Heart left ventricle (tissue), 16 donors: ENCODE results near the gene CHID1. TPM values are rescaled to one million over a fixed set of nuclear protein-coding genes. Genes with fewer than 3 reads are reported as not detected.

Experiments
- ATAC-seq, 4 donors: fragments of 200-7000 bp; cut with Tn5 transposase; one replicate each; pipeline ENCODE4 v1.9.1; 2020 to 2022; ENCODE audit warnings: moderate library complexity in 4 of 4, mild to moderate bottlenecking in 3 of 4, moderate number of reproducible peaks in 1 of 4
- DNase-seq, 5 donors: peaks; one replicate each; pipeline ENCODE4 v3.0.0-alpha.2; 2020
- H3K27ac ChIP-seq, 12 donors: fragments of 200-600 bp; sonication (generic) in 4 of 12; one replicate each; pipeline versions ENCODE4 v1.5.0 to v1.8.0; 2016 to 2022; ENCODE audit warnings: mild to moderate bottlenecking in 2 of 12
- H3K27me3 ChIP-seq, 9 donors: fragments of 200-600 bp; sonication (generic) in 2 of 9; one replicate each; pipeline versions ENCODE4 v1.5.1 to v1.8.0; 2016 to 2022; ENCODE audit warnings: mild to moderate bottlenecking in 3 of 9
- H3K36me3 ChIP-seq, 9 donors: fragments of 200-600 bp; sonication (generic) in 2 of 9; one replicate each; pipeline versions ENCODE4 v1.5.0 to v1.8.0; 2018 to 2022; ENCODE audit warnings: mild to moderate bottlenecking in 2 of 9
- H3K4me1 ChIP-seq, 12 donors: fragments of 200-600 bp; sonication (generic) in 4 of 12; one replicate each; pipeline versions ENCODE4 v1.5.0 to v1.8.0; 2016 to 2022; ENCODE audit warnings: mild to moderate bottlenecking in 3 of 12
- H3K4me3 ChIP-seq, 12 donors: fragments of 200-600 bp; sonication (generic) in 4 of 12; one replicate each; pipeline versions ENCODE4 v1.5.0 to v1.8.0; 2017 to 2022; ENCODE audit warnings: mild to moderate bottlenecking in 9 of 12, moderate library complexity in 4 of 12
- H3K9me3 ChIP-seq, 12 donors: fragments of 200-600 bp; sonication (generic) in 4 of 12; one replicate each; pipeline versions ENCODE4 v1.5.0 to v1.8.0; 2016 to 2022; ENCODE audit warnings: mild to moderate bottlenecking in 1 of 12
- CTCF ChIP-seq, 12 donors: fragments of 200-600 bp; sonication (generic) in 4 of 12; IDR thresholded peaks; one replicate each; pipeline versions ENCODE4 v1.5.0 to v1.8.0; 2018 to 2022; ENCODE audit warnings: antibody characterized with exemption in 12 of 12, mild to moderate bottlenecking in 5 of 12
- POLR2A ChIP-seq, 2 donors: fragments of 450-650 bp; IDR thresholded peaks; one replicate each; pipeline ENCODE4 v1.6.1; 2017; ENCODE audit warnings: antibody characterized with exemption in 2 of 2, mild to moderate bottlenecking in 2 of 2, moderate library complexity in 2 of 2
- WGBS, 4 donors: extraction: QIAGEN DNeasy Blood & Tissue Kit in 2 of 4; methylation state at CpG; one replicate each; pipeline versions ENCODE4 v1.1.5 to v1.1.7; 2013 to 2018; 5-methylcytosine and 5-hydroxymethylcytosine counted together
- intact Hi-C, 10 donors: fragments of 100-400 bp; cut with DNase I; formaldehyde crosslinking; loops; one replicate each; pipeline versions ENCODE4 v1.11.1 to v1.14.2; 2022
- polyA plus RNA-seq, 2 donors: library from polyadenylated mRNA; stranded (reverse); fragments of 200-250 nt; gene quantifications; one replicate each; pipeline ENCODE4 v1.2.3, GENCODE V29; 2013
- total RNA-seq, 9 donors: library from RNA; depleted of rRNA in 2 of 9; stranded (reverse); fragments of >200 nt in 2 of 9; fragmentation: NEBNext Ultra II Directional in 3 of 9; extraction: Animal tissue kit (Norgen Biotek cat#: 25700) in 3 of 9; gene quantifications; one replicate each; pipeline versions ENCODE4 v1.1.0 to v1.2.4, GENCODE V29; 2016 to 2023
- donor health status: ischemic (EF 13 %, LVEDD 7.1; RV severe dilation, severe dysfunction).
- donor health status: healthy with polysubstance abuse.
- donor health status: DM: no; HTN: yes; CAD: no.
- donor health status: DM: no; HTN: no; CAD: no.
- donor health status: ischemic (EF 25% LVEDD 6.9; RV normal size, moderate dysfunction).
- donor health status: ischemic (EF 25% LVEDD 5.7; RV mildly dilated, moderate dysfunction).
- donor health status: healthy.
- donor health status: DM: yes; HTN: yes; CAD: no.
- donor health status: ischemic (EF 35%, LVEDD 5.7; RV mildly dilated, moderate dysfunction).
- donor health status: nonischemic (EF 11% LVEDD 7.7; RV severe dilation, severe dysfunction).
- donor health status: DM: yes; HTN: yes; CAD: no.
- donor health status: PGD.
- donor health status: ischemic (EF 29% LVEDD 5.4; RV normal size, mild dysfunction).
- donor health status: nonischemic (EF 23%, LVEDD 6.1; RV moderate dilation, normal function).

The CHID1 gene
- total and polyA plus RNA-seq, 11 donors = 30.8 to 87.7 (median 55.3) TPM

GRCh38 chr11:940496-941135 is 30.0 kb upstream of the CHID1 start:
- H3K9me3 ChIP-seq = no peaks in the 10 kb centered on the region
- intact Hi-C loops = loop anchor here in 1 of 10 donors (1.0 kb wide), 1 partner anchor 10 kb away; no protein-coding TSS in a partner anchor
- H3K4me3 ChIP-seq = no peak overlapping the region
- ATAC-seq = peak in 3 of 4 donors; percentile 30 to 56 (median 42)
- DNase-seq = peak in 1 of 5 donors; percentile 50
- H3K27me3 ChIP-seq = no peaks in the 10 kb centered on the region
- H3K4me1 ChIP-seq = peaks cover 0 to 66% (median 22%) of the 10 kb centered on the region in 12 donors
- H3K36me3 ChIP-seq = peaks cover 0 to 18% (median 8%) of the 10 kb centered on the region in 9 donors
- H3K27ac ChIP-seq = peak overlapping the region in 2 of 12 donors; percentile 5 to 9
- no peak for TF ChIP-seq POLR2A (IDR thresholded peaks at IDR 0.05)
- TF ChIP-seq CTCF (IDR thresholded peaks at IDR 0.05) = no peak
- 61 to 72% (median 63%) methylated on average over 10 to 11 of the region's 11 CpGs for WGBS, 4 donors

- peak in 1 of 5 donors; percentile 16 for DNase-seq
- Histone ChIP-seq H3K27ac (no peak overlapping the region), H3K9me3 (no peaks in the 10 kb centered on the region), H3K27me3 (no peaks in the 10 kb centered on the region), H3K4me1 (peaks cover 6 to 80% (median 33%) of the 10 kb centered on the region in 12 donors), H3K4me3 (no peak overlapping the region), H3K36me3 (peaks cover 0 to 5% (median 2%) of the 10 kb centered on the region in 9 donors)
- intact Hi-C loops = no loop called here
- 75 to 87% (median 82%) methylated on average over 10 of the region's 10 CpGs for WGBS, 4 donors
- TF ChIP-seq POLR2A (IDR thresholded peaks at IDR 0.05) = no peak
- no peak for ATAC-seq
Observed at GRCh38 chr11:937841-938261, 27.2 kb upstream of the CHID1 start.

- H3K27ac ChIP-seq = no peak overlapping the region
- no peaks in the 10 kb centered on the region for H3K9me3 ChIP-seq
- DNase-seq = no peak
- intact Hi-C loops = no loop called here
- peaks cover 0 to 5% (median 2%) of the 10 kb centered on the region in 9 donors for H3K36me3 ChIP-seq
- H3K4me1 ChIP-seq = peaks cover 12 to 81% (median 39%) of the 10 kb centered on the region in 12 donors
- 94 to 98% (median 97%) methylated on average over 3 of the region's 3 CpGs for whole genome bisulfite sequencing, 4 donors
- no peak overlapping the region for H3K4me3 ChIP-seq
- ATAC-seq = no peak
- no peaks in the 10 kb centered on the region for H3K27me3 ChIP-seq
- TF ChIP-seq CTCF (IDR thresholded peaks at IDR 0.05) (no peak), POLR2A (IDR thresholded peaks at IDR 0.05) (no peak)
Observed at GRCh38 chr11:936199-936598, 25.6 kb upstream of the CHID1 start.

GRCh38 chr11:934527-934926 is 23.9 kb upstream of the CHID1 start:
- H3K4me3 ChIP-seq = peak overlapping the region in 1 of 12 donors; percentile 22
- no peaks in the 10 kb centered on the region for H3K9me3 ChIP-seq
- H3K36me3 ChIP-seq = peaks cover 0 to 6% (median 2%) of the 10 kb centered on the region in 9 donors
- WGBS, 4 donors = 76 to 81% (median 79%) methylated on average over 6 of the region's 6 CpGs
- peaks cover 15 to 80% (median 43%) of the 10 kb centered on the region in 12 donors for H3K4me1 ChIP-seq
- H3K27me3 ChIP-seq = no peaks in the 10 kb centered on the region
- peak overlapping the region in 1 of 12 donors; percentile 91 for H3K27ac ChIP-seq
- DNase-seq (no peak), ATAC-seq (no peak)
- intact Hi-C loops = no loop called here
- no peak for TF ChIP-seq POLR2A (IDR thresholded peaks at IDR 0.05)
- no peak for TF ChIP-seq CTCF (IDR thresholded peaks at IDR 0.05)
